Kidney capillary endothelial cell (primary cell): ENCODE measurements around the gene GPD1.
"Not testable (repeated sequence)": the region's sequence is repeated elsewhere in the genome, so short reads cannot be mapped to it uniquely, and the experiment has no call there.

Experiments
- DNase-seq: peaks from one replicate; pipeline ENCODE4 v3.0.0-alpha.2; 2018; ENCODE audit warnings: low spot score

The GPD1 gene

DNA sequence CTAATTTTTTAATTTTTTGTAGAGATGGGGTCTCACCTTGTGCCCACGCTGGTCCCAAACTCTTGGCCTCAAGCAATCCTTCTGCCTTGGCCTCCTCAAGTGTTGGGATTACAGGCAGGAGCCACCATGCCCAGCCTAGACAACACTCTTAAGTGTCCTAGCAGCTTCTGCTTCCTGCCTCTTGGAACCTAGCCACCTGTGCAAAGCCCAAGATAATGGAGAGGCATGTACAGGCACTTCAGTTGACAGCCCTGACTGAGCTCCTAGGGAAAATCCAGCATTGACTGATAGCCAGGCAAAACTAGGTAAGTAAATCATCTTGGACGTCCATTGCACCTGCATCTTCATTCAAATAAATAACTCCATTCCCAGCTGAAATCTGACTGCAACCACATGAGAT lies 23.7 kb downstream of the GPD1 start:
- DNase-seq = no peak

GRCh38 chr12:50129290-50129689 lies 25.5 kb downstream of the GPD1 start:
- DNase-seq = no peak

DNA sequence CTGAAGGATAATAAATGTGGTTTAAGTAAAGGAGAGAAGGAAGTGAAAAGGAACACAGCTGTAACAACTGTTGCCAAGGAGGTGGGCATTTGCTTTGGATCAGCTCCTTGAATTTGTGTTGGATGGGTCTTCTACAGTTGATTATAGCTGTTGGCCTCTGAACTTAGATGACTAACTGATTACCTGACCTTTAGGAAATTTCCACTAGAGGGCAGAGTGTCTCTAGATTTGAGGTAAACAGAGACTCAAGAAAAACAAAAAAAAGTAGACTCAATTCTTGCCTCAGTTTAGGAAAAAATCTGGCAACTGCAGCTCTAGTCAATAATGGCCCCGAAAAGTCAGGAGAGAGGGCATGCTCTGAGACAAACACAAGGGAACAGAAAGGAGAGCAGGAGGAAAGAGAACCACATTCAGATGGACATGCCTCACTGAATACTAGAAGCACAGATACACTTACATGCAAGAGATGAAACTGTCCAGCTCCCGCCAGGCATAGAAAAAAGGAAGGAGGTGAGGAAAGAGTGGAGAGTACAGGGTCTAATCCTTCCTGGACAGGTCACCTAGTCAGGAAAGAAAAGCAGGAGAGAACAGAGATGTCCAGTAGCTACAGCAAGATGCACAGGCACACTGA lies 28.8 kb downstream of the GPD1 start:
- DNase-seq = peak; percentile 38

- no peak for DNase-seq
Observed at GRCh38 chr12:50142993-50143392, 39.2 kb downstream of the GPD1 start.

DNA sequence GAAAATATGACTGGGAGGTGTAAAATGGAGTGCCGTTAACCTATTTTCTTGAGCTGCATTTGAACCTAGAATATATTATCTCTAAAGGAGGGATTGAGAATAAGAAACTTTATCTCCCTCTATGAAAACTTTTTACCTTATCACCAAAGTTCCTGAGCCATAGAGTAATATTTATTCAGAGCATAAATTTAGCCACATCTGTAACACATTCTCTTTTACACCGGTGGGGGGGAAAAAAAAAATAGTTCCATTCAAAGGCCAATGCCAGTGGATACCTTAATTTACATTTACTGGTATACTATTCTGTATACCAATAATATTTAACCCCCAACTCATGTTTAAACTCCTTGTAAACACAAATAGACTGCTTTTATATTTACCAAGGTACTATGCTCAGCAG lies 41.6 kb downstream of the GPD1 start:
- DNase-seq = no peak

DNA sequence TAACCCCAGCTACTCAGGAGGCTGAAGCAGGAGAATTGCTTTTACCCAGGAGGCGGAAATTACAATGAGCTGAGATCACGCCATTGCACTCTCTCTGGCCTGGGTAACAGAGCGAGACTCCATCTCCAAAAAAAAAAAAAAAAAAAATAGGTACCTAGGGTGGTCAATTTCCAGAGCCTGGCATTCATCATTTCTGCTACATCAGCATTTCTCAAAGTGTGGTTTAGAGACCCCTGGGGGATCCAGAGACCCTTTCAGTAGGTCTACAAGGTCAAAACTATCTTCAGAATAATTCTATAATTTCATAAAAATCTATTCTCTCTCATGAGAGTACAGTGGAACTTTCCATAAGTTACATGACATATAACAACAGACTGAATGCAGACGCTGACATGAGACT lies 43.5 kb downstream of the GPD1 start:
- DNase-seq = no peak

GRCh38 chr12:50148011-50148410 lies 44.2 kb downstream of the GPD1 start:
- not testable (repeated sequence) for DNase-seq

- DNase-seq = no peak
Observed at GRCh38 chr12:50149311-50149710, 45.5 kb downstream of the GPD1 start.

DNA sequence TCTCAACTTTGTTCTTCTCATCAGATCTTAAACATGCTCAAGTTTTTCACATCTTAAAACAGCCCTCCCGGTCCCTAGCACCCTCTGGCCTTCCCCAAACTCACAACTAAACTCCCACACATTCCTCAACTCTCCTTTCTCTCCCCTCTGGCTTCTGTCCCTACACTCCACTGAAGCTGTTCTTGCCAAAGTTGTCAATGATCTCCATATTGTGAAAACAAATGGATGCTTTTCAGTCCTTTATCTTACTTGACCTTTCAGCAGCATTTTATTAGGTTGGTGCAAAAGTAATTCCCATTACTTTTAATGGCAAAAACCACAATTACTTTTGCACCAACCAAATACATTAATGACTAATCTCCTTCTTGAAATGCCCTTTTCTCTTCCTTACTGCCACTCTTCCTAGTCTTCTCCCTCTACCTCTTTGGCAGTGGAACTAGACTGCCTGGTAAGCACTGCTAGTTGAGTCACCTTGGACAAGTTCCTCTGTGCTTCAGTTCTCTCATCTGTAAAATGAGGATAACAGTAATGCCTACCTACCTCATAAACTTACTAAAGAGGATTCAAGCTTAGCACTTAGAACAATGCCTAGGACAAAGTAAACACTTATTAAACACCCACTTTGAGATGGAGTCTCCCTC lies 47.4 kb downstream of the GPD1 start:
- no peak for DNase-seq

DNA sequence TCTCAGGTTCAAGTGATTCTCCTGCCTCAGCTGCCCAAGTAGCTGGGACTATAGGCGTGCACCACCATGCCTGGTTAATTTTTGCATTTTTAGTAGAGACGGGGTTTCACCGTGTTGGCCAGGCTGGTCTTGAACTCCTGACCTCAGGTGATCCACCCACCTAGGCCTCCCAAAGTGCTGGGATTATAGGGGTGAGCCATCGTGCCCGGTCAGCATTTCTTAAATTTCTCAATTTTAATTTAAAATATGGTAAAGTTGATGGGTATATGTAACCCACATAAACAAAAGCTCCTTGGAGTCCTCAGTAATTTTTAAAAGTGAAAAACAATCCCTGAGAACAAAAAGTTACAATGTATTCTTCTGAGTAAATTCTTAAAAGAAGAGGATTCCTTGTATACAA lies 51.1 kb downstream of the GPD1 start:
- not testable (repeated sequence) for DNase-seq

GRCh38 chr12:50156641-50157040 lies 52.8 kb downstream of the GPD1 start:
- no peak for DNase-seq

- DNase-seq = no peak
Observed at GRCh38 chr12:50157259-50157658, 53.5 kb downstream of the GPD1 start.

- DNase-seq = no peak
Observed at GRCh38 chr12:50160643-50161042, 56.8 kb downstream of the GPD1 start.
